RWPE2 (cell line): Measurements from ENCODE around the gene OBSCN.
"Not testable (repeated sequence)": the region's sequence is repeated elsewhere in the genome, so short reads cannot be mapped to it uniquely, and the experiment has no call there.

Experiments used
- ATAC-seq: fragments of 200-7000 bp; cut with Tn5 transposase; 3 replicates; pipeline ENCODE4 v1.9.1; 2021; ENCODE audit warnings: low read depth
- DNase-seq: peaks from one replicate; pipeline ENCODE4 v3.0.0-alpha.2; 2020; ENCODE audit warnings: low spot score
- H3K27ac ChIP-seq: fragments of 450-650 bp; 2 replicates; pipeline ENCODE4 v1.5.1; 2017; ENCODE audit warnings: mild to moderate bottlenecking; ENCODE audit not compliant: poor library complexity, severe bottlenecking
- H3K27me3 ChIP-seq: fragments of 250-450 bp; sonication (Bioruptor Pico); 2 replicates; pipeline ENCODE4 v1.5.1; 2021; ENCODE audit warnings: mild to moderate bottlenecking, moderate library complexity; ENCODE audit not compliant: insufficient read depth, poor library complexity, severe bottlenecking
- H3K36me3 ChIP-seq: fragments of 250-450 bp; sonication (Bioruptor Pico); 2 replicates; pipeline ENCODE4 v1.5.1; 2020; ENCODE audit warnings: low read depth, mild to moderate bottlenecking, moderate library complexity
- H3K4me1 ChIP-seq: fragments of 250-450 bp; sonication (Bioruptor Pico); 2 replicates; pipeline ENCODE4 v1.5.1; 2021; ENCODE audit warnings: mild to moderate bottlenecking, moderate library complexity; ENCODE audit not compliant: insufficient read depth, poor library complexity, severe bottlenecking
- H3K4me3 ChIP-seq: fragments of 250-450 bp; sonication (Bioruptor Pico); 2 replicates; pipeline ENCODE4 v1.5.1; 2021; ENCODE audit warnings: mild to moderate bottlenecking, moderate library complexity; ENCODE audit not compliant: severe bottlenecking
- H3K9me3 ChIP-seq: fragments of 250-450 bp; sonication (Bioruptor Pico); 2 replicates; pipeline ENCODE4 v1.5.1; 2021; ENCODE audit warnings: mild to moderate bottlenecking, moderate library complexity; ENCODE audit not compliant: severe bottlenecking
- CTCF ChIP-seq: fragments of 450-650 bp; IDR thresholded peaks from one replicate; pipeline ENCODE4 v1.5.1; 2017; ENCODE audit warnings: mild to moderate bottlenecking, moderate library complexity; ENCODE audit not compliant: poor library complexity, severe bottlenecking

OBSCN gene

GRCh38 chr1:228217551-228218344 is 9.9 kb downstream of the OBSCN start:
- H3K36me3 ChIP-seq: no peaks in the 10 kb centered on the region
- H3K27ac ChIP-seq: no peak overlapping the region
- no peak for TF ChIP-seq CTCF

DNA sequence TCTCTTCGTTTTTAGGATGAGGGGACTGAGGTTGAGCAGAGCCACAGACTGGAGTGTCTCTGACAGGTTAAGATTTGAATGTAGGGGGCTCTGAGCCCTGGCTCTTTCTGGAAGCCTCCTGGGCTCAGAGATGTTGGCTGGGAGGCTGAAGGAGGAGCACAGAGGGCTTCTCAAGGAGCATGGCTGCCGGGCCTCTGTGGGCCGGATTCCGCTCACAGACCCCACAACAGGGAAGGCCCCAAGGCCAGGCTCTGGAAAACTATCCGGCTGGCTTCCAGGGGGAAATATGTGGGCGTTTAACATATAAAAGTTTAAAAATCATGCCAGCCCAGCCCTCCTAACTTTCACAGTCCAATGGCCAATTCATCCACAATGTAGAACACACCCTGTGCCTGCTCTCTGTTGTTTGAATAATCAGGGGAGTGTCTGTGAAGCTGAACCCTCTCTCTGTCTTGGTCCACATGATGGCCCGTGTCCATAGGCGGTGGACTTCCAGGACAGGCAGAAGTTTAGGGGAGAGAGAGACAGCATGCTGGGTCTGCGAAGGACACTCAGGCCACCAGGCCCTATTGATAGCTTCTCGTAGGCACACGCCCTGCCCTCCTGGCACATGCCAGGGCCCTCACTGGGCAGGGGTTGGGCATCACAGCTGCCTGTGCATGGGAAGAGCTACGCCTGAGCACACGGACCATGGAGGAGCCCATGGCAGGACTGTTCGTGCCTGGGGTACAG is 10.8 kb downstream of the OBSCN start:
- Histone ChIP-seq H3K4me1 (no peaks in the 10 kb centered on the region), H3K27ac (no peak overlapping the region), H3K4me3 (no peak overlapping the region), H3K9me3 (no peaks in the 10 kb centered on the region), H3K36me3 (no peaks in the 10 kb centered on the region), H3K27me3 (no peaks in the 10 kb centered on the region)
- DNase-seq (no peak), ATAC-seq (no peak)
- TF ChIP-seq CTCF: no peak

More at GRCh38 chr1:228217551-228218344, 9.9 kb downstream of the OBSCN start:
- Histone ChIP-seq H3K4me3 (no peak overlapping the region), H3K9me3 (no peaks in the 10 kb centered on the region), H3K4me1 (no peaks in the 10 kb centered on the region), H3K27me3 (no peaks in the 10 kb centered on the region)
- no peak for DNase-seq
- no peak for ATAC-seq

DNA sequence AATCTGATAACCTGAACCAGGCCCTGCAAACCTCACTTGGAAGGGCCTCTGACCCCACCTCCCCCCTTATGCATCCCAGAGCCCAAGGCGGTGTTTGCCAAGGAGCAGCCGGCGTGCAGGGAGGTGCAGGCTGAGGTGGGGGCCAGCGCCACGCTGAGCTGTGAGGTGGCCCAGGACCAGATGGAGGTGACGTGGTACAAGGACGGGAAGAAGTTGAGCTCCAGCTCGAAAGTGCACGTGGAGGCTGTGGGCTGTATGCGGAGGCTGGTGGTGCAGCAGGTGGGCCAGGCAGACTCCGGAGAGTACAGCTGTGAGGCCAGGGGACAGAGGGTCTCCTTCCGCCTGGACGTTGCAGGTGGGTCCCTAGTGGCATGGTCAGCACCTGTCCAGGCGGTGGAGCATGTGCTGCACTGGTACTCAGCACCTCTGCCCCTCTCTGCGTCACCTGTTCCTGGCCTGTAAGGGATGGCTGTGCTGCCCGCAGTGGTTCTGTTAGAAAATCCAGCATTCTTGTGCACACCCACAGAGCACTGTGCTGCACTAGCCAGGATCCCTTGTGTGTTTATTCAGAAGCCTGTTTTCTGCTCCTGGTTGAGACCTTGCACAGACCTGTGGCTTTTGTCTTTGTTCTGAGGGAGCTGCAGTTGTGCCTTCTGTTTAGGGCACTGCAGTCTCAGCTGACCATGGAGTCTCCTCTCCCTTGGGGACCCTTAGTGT is 11.6 kb downstream of the OBSCN start:
- H3K27me3 ChIP-seq: no peaks in the 10 kb centered on the region
- TF ChIP-seq CTCF: no peak
- H3K4me1 ChIP-seq: no peaks in the 10 kb centered on the region
- no peaks in the 10 kb centered on the region for H3K9me3 ChIP-seq
- no peak for ATAC-seq
- no peak overlapping the region for H3K27ac ChIP-seq
- no peaks in the 10 kb centered on the region for H3K36me3 ChIP-seq
- H3K4me3 ChIP-seq: no peak overlapping the region
- DNase-seq: no peak

DNA sequence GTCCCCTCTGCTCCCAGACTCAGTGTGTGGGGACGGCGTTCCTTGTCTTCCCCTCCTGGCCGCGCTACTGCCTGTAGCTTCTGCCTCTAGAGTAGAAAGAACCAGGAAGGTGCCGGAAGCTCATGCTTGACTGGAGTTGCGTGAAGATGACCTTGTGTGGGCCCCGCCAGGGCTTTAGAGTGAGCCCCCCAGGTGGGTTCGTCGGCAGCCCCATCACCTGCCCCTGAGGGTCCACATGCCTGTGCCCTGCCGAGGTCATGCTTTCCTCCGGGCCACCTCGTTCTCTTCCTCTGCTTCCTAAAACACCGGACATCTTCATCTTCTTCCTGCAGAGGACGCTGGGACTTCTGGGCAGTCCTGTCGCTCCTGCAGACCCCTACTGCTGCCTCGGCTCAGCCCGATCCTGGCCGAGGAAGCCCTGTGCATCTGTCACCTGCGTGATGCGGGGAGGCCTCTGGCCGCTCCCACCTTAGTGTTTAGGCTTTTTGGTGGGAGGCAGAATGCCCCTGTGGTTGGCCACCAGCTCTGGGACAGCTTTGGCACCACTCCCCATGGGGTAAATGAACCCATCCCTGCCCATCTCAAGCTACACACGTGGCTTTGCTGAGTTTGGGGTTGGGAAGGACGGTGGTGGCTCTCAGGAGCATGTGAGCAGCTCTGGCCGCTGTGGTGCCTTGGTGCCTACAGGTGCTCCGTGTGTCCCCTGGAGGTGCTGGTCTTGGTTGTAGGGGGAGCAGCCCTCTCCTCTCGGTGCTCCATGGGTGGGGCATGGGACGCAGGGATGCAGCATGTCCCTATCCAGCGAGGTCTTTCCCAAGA is 12.3 kb downstream of the OBSCN start:
- DNase-seq (no peak), ATAC-seq (no peak)
- TF ChIP-seq CTCF: no peak
- Histone ChIP-seq H3K4me3 (no peak overlapping the region), H3K36me3 (no peaks in the 10 kb centered on the region), H3K27ac (no peak overlapping the region), H3K27me3 (no peaks in the 10 kb centered on the region), H3K4me1 (no peaks in the 10 kb centered on the region), H3K9me3 (no peaks in the 10 kb centered on the region)

DNA sequence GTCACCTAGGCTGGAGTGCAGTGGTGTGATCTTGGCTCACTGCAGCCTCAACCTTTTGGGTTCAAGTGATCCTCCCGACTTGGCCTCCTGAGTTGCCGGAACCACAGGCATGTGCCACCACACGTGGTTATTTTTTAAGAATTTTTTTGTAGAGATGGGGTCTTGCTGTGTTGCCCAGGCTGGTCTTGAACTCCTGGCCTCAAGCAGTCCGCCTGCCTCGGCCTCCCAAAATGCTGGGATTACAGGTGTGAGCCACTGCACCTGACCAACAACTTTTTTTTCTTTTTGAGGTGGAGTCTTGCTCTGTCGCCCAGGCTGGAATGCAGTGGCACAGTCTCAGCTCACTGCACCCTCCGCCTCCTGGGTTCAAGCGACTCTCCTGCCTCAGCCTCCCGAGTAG is 13.3 kb downstream of the OBSCN start:
- DNase-seq, H3K9me3 ChIP-seq, ATAC-seq, H3K4me3 ChIP-seq, H3K4me1 ChIP-seq, H3K27ac ChIP-seq, H3K27me3 ChIP-seq, H3K36me3 ChIP-seq: not testable (repeated sequence)
